HG03025 (cell line): Measurements from ENCODE around the gene ALG12.

Experiments used
- ATAC-seq: cut with Tn5 transposase; IDR thresholded peaks from one replicate; pipeline ENCODE4 v1.9.1; 2021; ENCODE audit warnings: mild to moderate bottlenecking, moderate library complexity; ENCODE audit not compliant: unreplicated experiment, low FRiP score

ALG12 gene

GRCh38 chr22:49850959-49851802, 67.1 kb downstream of the ALG12 start:
- ATAC-seq = no peak
